Breast epithelium (tissue), 4 donors: ENCODE data around the gene IFT27. TPM values are rescaled to one million over a fixed set of nuclear protein-coding genes. Genes with fewer than 3 reads are reported as not detected.

Source experiments
- DNase-seq, 2 donors: peaks; one replicate each; pipeline ENCODE4 v3.0.0-alpha.2; 2019; ENCODE audit warnings: low spot score in 2 of 2
- H3K27ac ChIP-seq, 2 donors: fragments of 200-600 bp; sonication (generic) in 1 of 2; one replicate each; pipeline ENCODE4 v1.5.1; 2016 to 2019; ENCODE audit warnings: mild to moderate bottlenecking in 1 of 2
- H3K27me3 ChIP-seq, 2 donors: fragments of 200-600 bp; sonication (generic) in 1 of 2; one replicate each; pipeline versions ENCODE4 v1.5.1 to v1.6.0; 2017 to 2019; ENCODE audit warnings: control low read depth in 1 of 2, mild to moderate bottlenecking in 1 of 2
- H3K36me3 ChIP-seq: fragments of 200-600 bp; one replicate; pipeline ENCODE4 v1.5.1; 2019
- H3K4me1 ChIP-seq, 2 donors: fragments of 200-600 bp; sonication (generic); one replicate each; pipeline ENCODE4 v1.5.1; 2016 to 2019; ENCODE audit warnings: control low read depth in 1 of 2
- H3K4me3 ChIP-seq, 3 donors: fragments of 200-600 bp; sonication (generic); 1 replicate in 2 of 3; 2 replicates in 1 of 3; pipeline ENCODE4 v1.5.1; 2016 to 2019; ENCODE audit warnings: mild to moderate bottlenecking in 3 of 3, moderate library complexity in 2 of 3
- H3K9me3 ChIP-seq, 2 donors: fragments of 200-600 bp; sonication (generic) in 1 of 2; one replicate each; pipeline ENCODE4 v1.5.1; 2016 to 2019; ENCODE audit warnings: control low read depth in 1 of 2
- POLR2A ChIP-seq: fragments of 450-650 bp; IDR thresholded peaks from one replicate; pipeline ENCODE4 v1.6.1; 2016; ENCODE audit warnings: antibody characterized with exemption, mild to moderate bottlenecking, moderate library complexity
- POLR2AphosphoS5 ChIP-seq, 3 donors: sonication (generic); formaldehyde crosslinking; IDR thresholded peaks; one replicate each; pipeline ENCODE4 v1.6.1; 2017; ENCODE audit warnings: antibody characterized with exemption in 3 of 3
- intact Hi-C: fragments of 100-400 bp; cut with DNase I; formaldehyde crosslinking; loops from one replicate; pipeline ENCODE4 v1.15.1; 2023; ENCODE audit warnings: low total_unique reads
- total RNA-seq, 3 donors: library from RNA; depleted of rRNA; stranded (reverse); fragments of >200 nt; gene quantifications; one replicate each; pipeline ENCODE4 v1.1.0, GENCODE V29; 2016
- TF ChIP-seq, protein P1 (sequence below), 3 donors: fragments of 450-650 bp; IDR thresholded peaks; one replicate each; pipeline ENCODE4 v1.5.1; 2016 to 2017; ENCODE audit warnings: antibody characterized with exemption in 3 of 3, mild to moderate bottlenecking in 3 of 3, moderate library complexity in 3 of 3

IFT27 gene
- total RNA-seq, 3 donors from 2014 or later = 19.0 to 23.7 (median 20.6) TPM

DNA sequence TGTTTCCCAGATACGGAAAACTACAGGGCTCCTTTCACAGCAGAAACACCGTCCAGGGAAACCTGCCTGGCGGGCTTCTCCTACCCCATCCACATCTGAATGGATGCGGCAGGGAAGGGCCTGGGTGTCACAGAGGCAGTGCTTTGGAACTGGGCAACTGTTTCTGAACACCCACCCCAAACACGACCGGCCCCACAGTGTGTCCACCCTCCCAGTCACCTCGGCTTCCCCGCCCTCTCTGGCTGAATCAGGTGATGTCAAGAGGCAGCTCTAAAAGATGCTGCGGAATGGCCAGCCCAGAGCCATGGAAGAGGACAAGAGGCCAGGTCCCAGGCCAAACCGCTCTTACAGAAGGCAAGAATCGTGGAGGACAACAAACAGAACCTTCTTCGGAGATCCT lies 22.0 kb downstream of the IFT27 start:
- no peaks in the 10 kb centered on the region for H3K36me3 ChIP-seq
- peaks cover 0 to 41% of the 10 kb centered on the region in 2 donors for H3K27me3 ChIP-seq
- no peak overlapping the region for H3K4me3 ChIP-seq
- H3K4me1 ChIP-seq = no peaks in the 10 kb centered on the region
- intact Hi-C loops = no loop called here
- no peaks in the 10 kb centered on the region for H3K9me3 ChIP-seq
- no peak for TF ChIP-seq POLR2A
- TF ChIP-seq, protein P1, sequence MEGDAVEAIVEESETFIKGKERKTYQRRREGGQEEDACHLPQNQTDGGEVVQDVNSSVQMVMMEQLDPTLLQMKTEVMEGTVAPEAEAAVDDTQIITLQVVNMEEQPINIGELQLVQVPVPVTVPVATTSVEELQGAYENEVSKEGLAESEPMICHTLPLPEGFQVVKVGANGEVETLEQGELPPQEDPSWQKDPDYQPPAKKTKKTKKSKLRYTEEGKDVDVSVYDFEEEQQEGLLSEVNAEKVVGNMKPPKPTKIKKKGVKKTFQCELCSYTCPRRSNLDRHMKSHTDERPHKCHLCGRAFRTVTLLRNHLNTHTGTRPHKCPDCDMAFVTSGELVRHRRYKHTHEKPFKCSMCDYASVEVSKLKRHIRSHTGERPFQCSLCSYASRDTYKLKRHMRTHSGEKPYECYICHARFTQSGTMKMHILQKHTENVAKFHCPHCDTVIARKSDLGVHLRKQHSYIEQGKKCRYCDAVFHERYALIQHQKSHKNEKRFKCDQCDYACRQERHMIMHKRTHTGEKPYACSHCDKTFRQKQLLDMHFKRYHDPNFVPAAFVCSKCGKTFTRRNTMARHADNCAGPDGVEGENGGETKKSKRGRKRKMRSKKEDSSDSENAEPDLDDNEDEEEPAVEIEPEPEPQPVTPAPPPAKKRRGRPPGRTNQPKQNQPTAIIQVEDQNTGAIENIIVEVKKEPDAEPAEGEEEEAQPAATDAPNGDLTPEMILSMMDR (IDR thresholded peaks at IDR 0.05) = no peak
- TF ChIP-seq POLR2AphosphoS5 (IDR thresholded peaks at IDR 0.05) = no peak
- DNase-seq = peak in 1 of 2 donors; percentile 24
- no peak overlapping the region for H3K27ac ChIP-seq

DNA sequence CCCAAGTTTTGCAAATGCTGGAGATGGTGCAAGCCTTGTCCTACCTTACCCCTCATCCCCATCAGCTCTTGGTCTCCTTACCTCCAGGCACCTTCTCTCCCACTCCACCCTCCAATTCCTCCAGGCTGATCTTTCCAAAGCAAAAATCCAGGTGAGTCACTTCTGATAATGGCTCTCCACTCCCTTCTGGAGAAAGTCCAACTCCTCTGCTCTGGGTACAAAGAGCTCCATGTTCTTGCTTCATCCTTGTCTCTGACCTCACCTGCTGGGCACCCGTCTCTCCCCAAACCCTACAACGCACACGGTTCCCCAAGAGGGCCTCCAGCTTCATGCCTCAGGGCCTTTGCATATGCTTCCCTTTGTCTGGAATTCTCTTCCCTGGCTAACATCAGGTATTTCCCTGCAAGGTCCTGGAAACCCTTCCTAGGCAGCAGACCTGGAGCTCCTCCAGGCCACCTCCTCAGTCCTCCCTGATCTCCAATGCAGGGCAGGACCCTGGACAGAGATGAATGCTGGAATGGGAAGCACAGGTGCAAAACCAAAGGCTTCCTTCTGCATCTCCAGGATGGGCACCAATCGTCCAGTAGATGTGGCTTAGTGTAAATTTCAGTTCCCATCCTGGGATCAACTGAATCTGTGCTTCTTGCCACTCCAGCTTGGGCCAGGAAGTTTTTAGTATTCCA lies 22.7 kb downstream of the IFT27 start:
- Histone ChIP-seq H3K4me3 (no peak overlapping the region), H3K27me3 (peaks cover 0 to 41% of the 10 kb centered on the region in 2 donors), H3K9me3 (no peaks in the 10 kb centered on the region), H3K4me1 (no peaks in the 10 kb centered on the region), H3K36me3 (no peaks in the 10 kb centered on the region), H3K27ac (no peak overlapping the region)
- intact Hi-C loops = no loop called here
- DNase-seq = peak in 1 of 2 donors; percentile 38
- no peak for TF ChIP-seq POLR2AphosphoS5 (IDR thresholded peaks at IDR 0.05)
- TF ChIP-seq, protein P1 (IDR thresholded peaks at IDR 0.05) = no peak

DNA sequence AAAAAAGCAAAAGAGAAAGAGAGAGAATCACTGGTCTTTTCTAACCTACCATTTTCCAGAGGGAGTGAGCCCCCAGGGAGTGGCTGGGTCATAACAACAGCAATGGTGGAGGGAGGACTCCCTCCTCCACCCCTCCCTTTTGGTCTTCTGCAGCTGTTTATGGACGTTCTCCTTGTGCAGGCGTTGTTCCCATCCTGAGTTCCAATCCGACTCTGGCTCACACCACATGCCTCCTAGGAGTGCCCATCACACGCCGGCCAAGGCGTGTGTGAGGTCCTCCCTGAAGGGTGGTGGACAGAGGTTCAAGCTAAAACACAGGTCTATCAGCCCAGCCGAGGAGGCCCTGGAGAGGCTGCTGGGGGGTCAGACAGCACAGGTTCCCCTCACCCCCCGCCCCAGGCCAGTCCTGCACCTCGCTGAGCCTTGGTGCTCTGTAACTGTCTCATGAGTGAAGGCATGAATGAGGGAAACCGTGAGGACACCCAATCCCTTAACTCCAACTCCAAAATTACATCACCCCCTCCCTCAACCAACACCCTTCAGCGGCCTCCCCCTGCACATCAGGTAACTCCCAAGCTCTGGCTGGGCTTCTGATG lies 29.4 kb downstream of the IFT27 start:
- H3K27ac ChIP-seq = no peak overlapping the region
- H3K4me1 ChIP-seq = no peaks in the 10 kb centered on the region
- peak in 1 of 2 donors; percentile 25 for DNase-seq
- H3K27me3 ChIP-seq = peaks cover 0 to 29% of the 10 kb centered on the region in 2 donors
- H3K36me3 ChIP-seq = no peaks in the 10 kb centered on the region
- intact Hi-C loops = no loop called here
- no peaks in the 10 kb centered on the region for H3K9me3 ChIP-seq
- no peak overlapping the region for H3K4me3 ChIP-seq
- TF ChIP-seq, protein P1 (IDR thresholded peaks at IDR 0.05) = no peak
- no peak for TF ChIP-seq POLR2AphosphoS5 (IDR thresholded peaks at IDR 0.05)
- no peak for TF ChIP-seq POLR2A

DNA sequence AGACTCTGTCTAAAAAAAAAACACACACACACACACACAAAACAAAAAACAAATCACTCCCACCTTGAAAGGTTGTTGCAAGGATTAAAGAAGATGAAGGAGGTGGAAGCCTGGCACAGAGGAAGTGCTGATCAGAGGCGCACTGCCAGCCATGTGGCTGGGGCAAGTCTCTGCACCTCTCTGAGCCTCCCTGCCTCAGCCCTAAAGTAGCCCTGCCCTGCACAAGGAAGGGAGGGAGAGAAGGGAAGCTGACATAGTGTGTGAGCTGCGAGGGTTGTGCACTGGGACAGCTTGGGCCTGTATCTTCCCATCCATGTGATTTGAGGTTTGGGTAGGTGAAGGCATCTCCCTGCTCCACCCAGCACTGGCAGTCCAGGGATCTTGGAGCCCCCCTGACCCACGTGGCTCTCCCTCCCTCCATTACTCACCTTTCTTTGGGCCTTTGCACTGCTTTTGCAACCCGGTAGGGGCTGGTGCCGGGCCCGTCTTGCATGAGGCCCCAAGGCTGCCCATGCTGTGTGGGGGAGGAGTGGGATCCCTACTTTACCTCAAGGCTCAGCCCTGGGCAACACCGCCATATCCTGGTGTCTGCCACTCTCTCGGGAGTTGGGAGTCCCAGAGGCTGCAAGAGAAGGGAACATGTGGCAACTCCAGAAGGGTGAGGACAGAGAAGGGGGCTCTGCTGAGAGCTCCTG lies 30.5 kb downstream of the IFT27 start:
- Histone ChIP-seq H3K36me3 (no peaks in the 10 kb centered on the region), H3K27ac (no peak overlapping the region), H3K27me3 (peaks cover 0 to 29% of the 10 kb centered on the region in 2 donors), H3K9me3 (no peaks in the 10 kb centered on the region), H3K4me1 (no peaks in the 10 kb centered on the region), H3K4me3 (no peak overlapping the region)
- intact Hi-C loops = no loop called here
- TF ChIP-seq POLR2A = no peak
- TF ChIP-seq, protein P1 (IDR thresholded peaks at IDR 0.05) = no peak
- DNase-seq = peak in 1 of 2 donors; percentile 35

DNA sequence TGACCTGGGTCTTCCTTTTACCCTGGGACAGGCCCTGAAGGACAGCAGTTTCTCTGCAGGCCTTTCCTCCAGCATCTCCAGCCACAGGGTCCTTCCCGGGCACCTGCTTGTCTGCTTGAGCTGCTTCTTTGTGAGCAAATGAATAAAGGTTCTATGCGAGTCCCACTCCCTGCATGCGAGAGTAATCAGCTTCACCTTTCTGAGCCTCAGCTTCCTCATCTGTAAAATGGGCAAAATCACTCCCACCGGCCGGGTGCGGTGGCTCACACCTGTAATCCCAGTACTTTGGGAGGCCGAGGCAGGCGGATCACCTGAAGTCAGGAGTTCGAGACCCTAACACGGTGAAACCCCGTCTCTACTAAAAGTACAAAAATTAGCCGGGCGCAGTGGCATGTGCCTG lies 31.1 kb downstream of the IFT27 start:
- peak in 1 of 2 donors; percentile 17 for DNase-seq
- Histone ChIP-seq H3K36me3 (no peaks in the 10 kb centered on the region), H3K27ac (no peak overlapping the region), H3K4me1 (no peaks in the 10 kb centered on the region), H3K27me3 (peaks cover 0 to 29% of the 10 kb centered on the region in 2 donors), H3K4me3 (no peak overlapping the region), H3K9me3 (no peaks in the 10 kb centered on the region)
- intact Hi-C loops = loop anchor here (5.0 kb wide), 1 partner anchor 577 kb away; no protein-coding TSS in a partner anchor
- TF ChIP-seq, protein P1 (IDR thresholded peaks at IDR 0.05) = no peak
- TF ChIP-seq POLR2A = no peak
- no peak for TF ChIP-seq POLR2AphosphoS5 (IDR thresholded peaks at IDR 0.05)
